ENCODE data around the gene AAK1. TPM values are rescaled to one million over a fixed set of nuclear protein-coding genes. Genes with fewer than 3 reads are reported as not detected.
"Not testable (repeated sequence)": the region's sequence is repeated elsewhere in the genome, so short reads cannot be mapped to it uniquely, and the experiment has no call there.

AAK1 gene
- polyA plus RNA-seq, 1 donor (not counting 4 experiments of a cell fraction or from before 2014, with no cell fraction given): 12.3 TPM

GRCh38 chr2:69665152-69665551 lies 21.6 kb upstream of the AAK1 start:
- H3K36me3 ChIP-seq (ENCODE audit: control insufficient read depth in 2 of 2, extremely low read depth in 1 of 2, insufficient read depth in 2 of 2, low read length in 2 of 2): no peaks in the 10 kb centered on the region
- dilution Hi-C loops (cut with MboI; ENCODE audit: extremely low pct_ligation_motif_present, low sequenced_read_pairs): no loop called here
- H3K9ac ChIP-seq (ENCODE audit: control insufficient read depth, extremely low read depth, insufficient read depth, low read length): no peak overlapping the region
- H3K79me2 ChIP-seq (ENCODE audit: control insufficient read depth, insufficient read depth, low read length): no peaks in the 10 kb centered on the region
- FAIRE-seq: no peak
- H3K4me2 ChIP-seq (ENCODE audit: control insufficient read depth, extremely low read depth, insufficient read depth, low read depth, low read length): no peak overlapping the region
- TF ChIP-seq CTCF (optimal IDR thresholded peaks at IDR 0.05 in 1 of 3, IDR thresholded peaks at IDR 0.05 in 1 of 3, conservative IDR thresholded peaks at IDR 0.05 in 1 of 3; ENCODE audit: extremely low read depth in 1 of 3, insufficient read depth in 2 of 3, low read length in 3 of 3) (no peak), EZH2 (IDR thresholded peaks at IDR 0.05; ENCODE audit: low read length) (no peak)
- H3K4me3 ChIP-seq (ENCODE audit: control insufficient read depth in 2 of 3, extremely low read depth in 1 of 3, insufficient read depth in 2 of 3, low read depth in 1 of 3, low read length in 3 of 3): no peak overlapping the region
- H3K27me3 ChIP-seq (ENCODE audit: control insufficient read depth, extremely low read depth, insufficient read depth, low read length): no peaks in the 10 kb centered on the region
- no peak overlapping the region for H2AFZ ChIP-seq (ENCODE audit: control insufficient read depth, low read length)
- peaks cover 16% of the 10 kb centered on the region for H3K4me1 ChIP-seq (ENCODE audit: control insufficient read depth, extremely low read depth, insufficient read depth, low read length)
- H3K9me3 ChIP-seq (ENCODE audit: control insufficient read depth, low read depth, low read length): no peaks in the 10 kb centered on the region
- H3K27ac ChIP-seq (ENCODE audit: control insufficient read depth, insufficient read depth, low read length): no peak overlapping the region
- no peaks in the 10 kb centered on the region for H4K20me1 ChIP-seq (ENCODE audit: control insufficient read depth, extremely low read depth, insufficient read depth, low read length)
- DNase-seq (ENCODE audit: low read depth, low spot score): no peak
- H3K9me1 ChIP-seq (ENCODE audit: control insufficient read depth, extremely low read depth, insufficient read depth, low read length): no peaks in the 10 kb centered on the region

GRCh38 chr2:69663860-69664259 lies 20.3 kb upstream of the AAK1 start:
- no peaks in the 10 kb centered on the region for H3K9me1 ChIP-seq (ENCODE audit: control insufficient read depth, extremely low read depth, insufficient read depth, low read length)
- no peak for TF ChIP-seq EZH2 (IDR thresholded peaks at IDR 0.05; ENCODE audit: low read length)
- no peak for TF ChIP-seq CTCF (optimal IDR thresholded peaks at IDR 0.05 in 1 of 3, IDR thresholded peaks at IDR 0.05 in 1 of 3, conservative IDR thresholded peaks at IDR 0.05 in 1 of 3; ENCODE audit: extremely low read depth in 1 of 3, insufficient read depth in 2 of 3, low read length in 3 of 3)
- H4K20me1 ChIP-seq (ENCODE audit: control insufficient read depth, extremely low read depth, insufficient read depth, low read length): no peaks in the 10 kb centered on the region
- H3K9ac ChIP-seq (ENCODE audit: control insufficient read depth, extremely low read depth, insufficient read depth, low read length): no peak overlapping the region
- H3K27me3 ChIP-seq (ENCODE audit: control insufficient read depth, extremely low read depth, insufficient read depth, low read length): no peaks in the 10 kb centered on the region
- H3K4me3 ChIP-seq (ENCODE audit: control insufficient read depth in 2 of 3, extremely low read depth in 1 of 3, insufficient read depth in 2 of 3, low read depth in 1 of 3, low read length in 3 of 3): no peak overlapping the region
- H2AFZ ChIP-seq (ENCODE audit: control insufficient read depth, low read length): no peak overlapping the region
- dilution Hi-C loops (cut with MboI; ENCODE audit: extremely low pct_ligation_motif_present, low sequenced_read_pairs): no loop called here
- H3K4me1 ChIP-seq (ENCODE audit: control insufficient read depth, extremely low read depth, insufficient read depth, low read length): peaks cover 16% of the 10 kb centered on the region
- H3K4me2 ChIP-seq (ENCODE audit: control insufficient read depth, extremely low read depth, insufficient read depth, low read depth, low read length): no peak overlapping the region
- FAIRE-seq (no peak), DNase-seq (ENCODE audit: low read depth, low spot score) (no peak)
- H3K36me3 ChIP-seq (ENCODE audit: control insufficient read depth in 2 of 2, extremely low read depth in 1 of 2, insufficient read depth in 2 of 2, low read length in 2 of 2): no peaks in the 10 kb centered on the region
- no peaks in the 10 kb centered on the region for H3K9me3 ChIP-seq (ENCODE audit: control insufficient read depth, low read depth, low read length)
- no peaks in the 10 kb centered on the region for H3K79me2 ChIP-seq (ENCODE audit: control insufficient read depth, insufficient read depth, low read length)
- no peak overlapping the region for H3K27ac ChIP-seq (ENCODE audit: control insufficient read depth, insufficient read depth, low read length)

GRCh38 chr2:69662547-69662946 lies 19.0 kb upstream of the AAK1 start:
- H3K79me2 ChIP-seq (ENCODE audit: control insufficient read depth, insufficient read depth, low read length); H3K4me3 ChIP-seq (ENCODE audit: control insufficient read depth in 2 of 3, extremely low read depth in 1 of 3, insufficient read depth in 2 of 3, low read depth in 1 of 3, low read length in 3 of 3); H3K4me2 ChIP-seq (ENCODE audit: control insufficient read depth, extremely low read depth, insufficient read depth, low read depth, low read length); H3K9ac ChIP-seq (ENCODE audit: control insufficient read depth, extremely low read depth, insufficient read depth, low read length); H3K27ac ChIP-seq (ENCODE audit: control insufficient read depth, insufficient read depth, low read length); H3K9me1 ChIP-seq (ENCODE audit: control insufficient read depth, extremely low read depth, insufficient read depth, low read length); H3K36me3 ChIP-seq (ENCODE audit: control insufficient read depth in 2 of 2, extremely low read depth in 1 of 2, insufficient read depth in 2 of 2, low read length in 2 of 2); H4K20me1 ChIP-seq (ENCODE audit: control insufficient read depth, extremely low read depth, insufficient read depth, low read length); H3K4me1 ChIP-seq (ENCODE audit: control insufficient read depth, extremely low read depth, insufficient read depth, low read length); H3K27me3 ChIP-seq (ENCODE audit: control insufficient read depth, extremely low read depth, insufficient read depth, low read length); H2AFZ ChIP-seq (ENCODE audit: control insufficient read depth, low read length); H3K9me3 ChIP-seq (ENCODE audit: control insufficient read depth, low read depth, low read length); DNase-seq (ENCODE audit: low read depth, low spot score); dilution Hi-C loops (cut with MboI; ENCODE audit: extremely low pct_ligation_motif_present, low sequenced_read_pairs): not testable (repeated sequence)
- FAIRE-seq: peak; percentile 97

All from keratinocyte (primary cell).